H1 (cell line): ENCODE results near the gene FNDC3A. TPM values are rescaled to one million over a fixed set of nuclear protein-coding genes. Genes with fewer than 3 reads are reported as not detected.

ENCODE experiments used
- CTCF ChIA-PET: fragments of 300-600 bp; sonication (Branson Sonifier 250); formaldehyde crosslinking; loops from one replicate; lab custom pipeline; 2021; ENCODE audit not compliant: partially characterized antibody; lab: Charles Lee
- POLR2A ChIA-PET: fragments of 300-600 bp; sonication (Branson Sonifier 250); formaldehyde crosslinking; loops from one replicate; lab custom pipeline; 2021; ENCODE audit warnings: inconsistent platforms; ENCODE audit not compliant: partially characterized antibody; lab: Charles Lee
- DNase-seq, 2 experiments: peaks; one replicate each; pipeline versions ENCODE4 v3.0.0 to v3.0.0-alpha.2; 2010 to 2022; ENCODE audit warnings: low spot score in 2 of 2, low read depth in 1 of 2, mixed read lengths in 1 of 2
- FAIRE-seq: peaks from 2 replicates; lab custom pipeline; 2011; peaks lifted over from hg19 to GRCh38; lab: Jason Lieb, UNC
- H2AFZ ChIP-seq: 2 replicates; pipeline ENCODE4 v1.8.1; 2012; ENCODE audit warnings: low read length, inconsistent platforms
- H2AK5ac ChIP-seq: 2 replicates; pipeline ENCODE4 v1.6.1; 2013; ENCODE audit warnings: low read depth, low read length
- H2BK120ac ChIP-seq: replicated peaks from 2 replicates; pipeline ENCODE3; 2013; ENCODE audit warnings: low read depth, low read length, inconsistent platforms
- H2BK12ac ChIP-seq: 2 replicates; pipeline ENCODE4 v1.6.1; 2013; ENCODE audit warnings: low read depth, low read length
- H2BK15ac ChIP-seq: 2 replicates; pipeline ENCODE4 v1.6.1; 2013; ENCODE audit warnings: low read length
- H2BK20ac ChIP-seq: 2 replicates; pipeline ENCODE4 v1.6.1; 2013; ENCODE audit warnings: low read length
- H2BK5ac ChIP-seq: 2 replicates; pipeline ENCODE4 v1.6.1; 2013; ENCODE audit warnings: low read depth, low read length
- H3K14ac ChIP-seq: 2 replicates; pipeline ENCODE4 v1.6.1; 2013; ENCODE audit warnings: inconsistent platforms; ENCODE audit not compliant: insufficient read length
- H3K18ac ChIP-seq: 2 replicates; pipeline ENCODE4 v1.6.1; 2013; ENCODE audit warnings: low read length; ENCODE audit errors: extremely low read depth
- H3K23ac ChIP-seq: 2 replicates; pipeline ENCODE4 v1.6.1; 2013; ENCODE audit warnings: inconsistent platforms; ENCODE audit not compliant: insufficient read length
- H3K23me2 ChIP-seq: 2 replicates; pipeline ENCODE4 v1.6.1; 2013; ENCODE audit warnings: low read depth, low read length
- H3K27ac ChIP-seq: 2 replicates; pipeline ENCODE4 v1.6.1; 2011; ENCODE audit warnings: low read depth, low read length, inconsistent platforms
- H3K27me3 ChIP-seq, 4 experiments: replicated peaks in 1 of 4; 1 replicate in 1 of 4; 2 replicates in 3 of 4; pipeline versions ENCODE4 v1.6.1 to v1.8.1; 2011 to 2013; ENCODE audit warnings: low read length in 3 of 4, mild to moderate bottlenecking in 3 of 4, inconsistent platforms in 2 of 4, mixed read lengths in 2 of 4, moderate library complexity in 1 of 4; ENCODE audit not compliant: control insufficient read depth in 3 of 4, insufficient read depth in 3 of 4; ENCODE audit errors: extremely low read depth in 1 of 4
- H3K36me3 ChIP-seq, 4 experiments: 2 replicates each; pipeline versions ENCODE4 v1.6.1 to v1.8.1; 2011 to 2013; ENCODE audit warnings: mild to moderate bottlenecking in 4 of 4, low read length in 3 of 4, moderate library complexity in 2 of 4, control low read depth in 1 of 4, inconsistent platforms in 1 of 4; ENCODE audit not compliant: insufficient read depth in 4 of 4, control insufficient read depth in 2 of 4
- H3K4ac ChIP-seq: replicated peaks from 2 replicates; pipeline ENCODE3; 2013; ENCODE audit warnings: low read length, low read depth, mixed read lengths, inconsistent platforms; ENCODE audit not compliant: insufficient read length
- H3K4me1 ChIP-seq, 4 experiments: replicated peaks in 1 of 4; 1 replicate in 1 of 4; 2 replicates in 3 of 4; pipeline versions ENCODE4 v1.6.1 to v1.8.1; 2011 to 2013; ENCODE audit warnings: low read length in 3 of 4, inconsistent platforms in 2 of 4, mixed read lengths in 1 of 4; ENCODE audit not compliant: insufficient read depth in 4 of 4, control insufficient read depth in 3 of 4
- H3K4me2 ChIP-seq, 2 experiments: 2 replicates each; pipeline versions ENCODE4 v1.6.1 to v1.8.1; 2011 to 2013; ENCODE audit warnings: low read depth in 2 of 2, low read length in 2 of 2, control low read depth in 1 of 2, inconsistent platforms in 1 of 2, mild to moderate bottlenecking in 1 of 2; ENCODE audit not compliant: insufficient read depth in 1 of 2
- H3K4me3 ChIP-seq, 4 experiments: fragments of 200-600, 300-600 bp in 1 of 4; sonication (generic), shearing (Covaris generic), sonication (Bioruptor Twin) in 1 of 4; 2 replicates each; pipeline versions ENCODE4 v1.5.1 to v1.8.1; 2011 to 2016; ENCODE audit warnings: low read length in 4 of 4, low read depth in 3 of 4, control low read depth in 2 of 4, inconsistent platforms in 2 of 4, mild to moderate bottlenecking in 2 of 4, mixed read lengths in 1 of 4, moderate library complexity in 1 of 4; ENCODE audit not compliant: insufficient read depth in 2 of 4; ENCODE audit errors: extremely low read depth in 1 of 4
- H3K56ac ChIP-seq: replicated peaks from 2 replicates; pipeline ENCODE3; 2013; ENCODE audit warnings: low read depth, mild to moderate bottlenecking, mixed read lengths, low read length, inconsistent platforms; ENCODE audit not compliant: insufficient read length
- H3K79me1 ChIP-seq: 2 replicates; pipeline ENCODE4 v1.6.1; 2013; ENCODE audit warnings: low read depth, low read length, control low read depth
- H3K79me2 ChIP-seq, 2 experiments: 2 replicates each; pipeline versions ENCODE4 v1.6.1 to v1.8.1; 2012 to 2013; ENCODE audit warnings: low read length in 2 of 2, mild to moderate bottlenecking in 2 of 2, inconsistent platforms in 1 of 2; ENCODE audit not compliant: insufficient read depth in 2 of 2, control insufficient read depth in 1 of 2
- H3K9ac ChIP-seq, 4 experiments: replicated peaks in 1 of 4; 1 replicate in 1 of 4; 2 replicates in 3 of 4; pipeline versions ENCODE4 v1.6.1 to v1.8.1; 2011 to 2013; ENCODE audit warnings: low read depth in 3 of 4, low read length in 3 of 4, control low read depth in 2 of 4, mild to moderate bottlenecking in 2 of 4, moderate library complexity in 2 of 4, inconsistent platforms in 1 of 4; ENCODE audit errors: extremely low read depth in 1 of 4
- H3K9me3 ChIP-seq, 2 experiments: 2 replicates each; pipeline versions ENCODE4 v1.6.1 to v1.8.1; 2012 to 2013; ENCODE audit warnings: mild to moderate bottlenecking in 2 of 2, moderate library complexity in 2 of 2, control low read depth in 1 of 2, inconsistent platforms in 1 of 2, low read depth in 1 of 2, low read length in 1 of 2, mixed read lengths in 1 of 2; ENCODE audit not compliant: insufficient read depth in 2 of 2
- H4K20me1 ChIP-seq, 2 experiments: replicated peaks in 1 of 2; 2 replicates each; pipeline versions ENCODE3 to v1.8.1; 2011 to 2013; ENCODE audit warnings: inconsistent platforms in 2 of 2, low read length in 2 of 2, mild to moderate bottlenecking in 1 of 2; ENCODE audit not compliant: insufficient read depth in 2 of 2, control insufficient read depth in 1 of 2
- H4K5ac ChIP-seq: 2 replicates; pipeline ENCODE4 v1.6.1; 2013; ENCODE audit warnings: low read length, low read depth, mixed read lengths, inconsistent platforms; ENCODE audit not compliant: insufficient read length
- H4K8ac ChIP-seq: 2 replicates; pipeline ENCODE4 v1.8.0; 2013; ENCODE audit warnings: mild to moderate bottlenecking, moderate library complexity, low read length, inconsistent platforms; ENCODE audit not compliant: insufficient read depth; ENCODE audit errors: extremely low read depth
- H4K91ac ChIP-seq: replicated peaks from 2 replicates; pipeline ENCODE3; 2013; ENCODE audit warnings: low read length, mixed read lengths, inconsistent platforms; ENCODE audit not compliant: insufficient read length
- CEBPB ChIP-seq: IDR thresholded peaks from 2 replicates; pipeline ENCODE4 v1.6.1; 2012; ENCODE audit warnings: low read depth, low read length
- CHD2 ChIP-seq: IDR thresholded peaks from 2 replicates; pipeline ENCODE4 v1.6.1; 2012; ENCODE audit warnings: low read length, improper control_type of control experiment
- E2F6 ChIP-seq: IDR thresholded peaks from 2 replicates; pipeline ENCODE4 v1.6.1; 2012; ENCODE audit warnings: inconsistent platforms
- EGR1 ChIP-seq: IDR thresholded peaks from 2 replicates; pipeline ENCODE4 v1.6.1; 2011; ENCODE audit warnings: low read depth, low read length, borderline replicate concordance
- EZH2 ChIP-seq: fragments of 200-600 bp; sonication (generic); IDR thresholded peaks from 2 replicates; pipeline ENCODE4 v1.7.1; 2012; ENCODE audit warnings: low read depth, mild to moderate bottlenecking, moderate library complexity, low read length, inconsistent platforms; ENCODE audit not compliant: severe bottlenecking
- HDAC2 ChIP-seq, 2 experiments: fragments of 300-600 bp in 1 of 2; sonication (generic) in 1 of 2; IDR thresholded peaks; 2 replicates each; pipeline ENCODE4 v1.6.1; 2011 to 2012; ENCODE audit warnings: low read depth in 2 of 2, low read length in 2 of 2, mild to moderate bottlenecking in 2 of 2, moderate library complexity in 2 of 2, borderline replicate concordance in 1 of 2, inconsistent platforms in 1 of 2
- PHF8 ChIP-seq: fragments of 200-600 bp; sonication (generic); conservative IDR thresholded peaks from 2 replicates; pipeline ENCODE4 v1.7.1; 2012; ENCODE audit warnings: low read depth, mild to moderate bottlenecking, inconsistent platforms, low read length, moderate library complexity
- RFX5 ChIP-seq: IDR thresholded peaks from 2 replicates; pipeline ENCODE4 v1.6.1; 2011; ENCODE audit warnings: low read depth, low read length, improper control_type of control experiment, borderline replicate concordance
- SIX5 ChIP-seq: IDR thresholded peaks from 2 replicates; pipeline ENCODE4 v1.6.1; 2011; ENCODE audit warnings: mild to moderate bottlenecking, low read depth, low read length
- SP1 ChIP-seq: IDR thresholded peaks from 2 replicates; pipeline ENCODE4 v1.6.1; 2011; ENCODE audit warnings: low read depth, low read length
- SUZ12 ChIP-seq: fragments of 200-600 bp; sonication (generic); IDR thresholded peaks from 2 replicates; pipeline ENCODE4 v1.6.1; 2012; ENCODE audit warnings: mild to moderate bottlenecking, inconsistent platforms, low read length, moderate library complexity, mixed read lengths
- TAF1 ChIP-seq: IDR thresholded peaks from 2 replicates; pipeline ENCODE4 v1.6.1; 2011; ENCODE audit warnings: mild to moderate bottlenecking, low read depth, low read length
- TAF7 ChIP-seq: optimal IDR thresholded peaks from 2 replicates; pipeline ENCODE3; 2011; ENCODE audit warnings: low read depth, mild to moderate bottlenecking, inconsistent platforms, low read length, moderate library complexity, borderline replicate concordance
- TBP ChIP-seq: IDR thresholded peaks from 2 replicates; pipeline ENCODE4 v1.6.1; 2011; ENCODE audit warnings: low read depth, low read length, improper control_type of control experiment
- WGBS, 2 experiments: shearing (Covaris generic) in 1 of 2; methylation state at CpG; one replicate each; pipeline versions ENCODE4 v1.1.6 to v1.1.7; 2013 to 2015; ENCODE audit warnings: low lambda C conversion rate in 2 of 2, mixed read lengths in 2 of 2, inconsistent platforms in 1 of 2, low coverage in 1 of 2, missing lambda C conversion rate in 1 of 2; ENCODE audit not compliant: insufficient replicate concordance in 2 of 2, insufficient coverage in 1 of 2, insufficient read length in 1 of 2; ENCODE audit errors: extremely low coverage in 1 of 2, missing lambda C conversion rate in 1 of 2; 5-methylcytosine and 5-hydroxymethylcytosine counted together
- polyA plus RNA-seq, 7 experiments: library from polyadenylated mRNA; depleted of rRNA in 3 of 7; stranded (reverse) in 5 of 7; unstranded in 2 of 7; fragments of >200 nt in 5 of 7; fragments of 200-250 nt in 2 of 7; gene quantifications; 1 replicate in 5 of 7; 2 replicates in 1 of 7; 4 replicates in 1 of 7; pipeline versions ENCODE4 v1.2.1 to v1.2.3, GENCODE V29; 2011 to 2013; ENCODE audit warnings: missing spikeins in 2 of 7, mixed read lengths in 2 of 7
- total RNA-seq: library from RNA; stranded (reverse); fragmentation: NEBNext Ultra II Directional; extraction: Animal tissue kit (Norgen Biotek cat#: 25700); gene quantifications from 2 replicates; pipeline ENCODE4 v1.2.1, GENCODE V29; 2021

Gene FNDC3A
- total and polyA plus RNA-seq, 2 of the 8 experiments (the other 6 are each of a cell fraction or from before 2014, with no cell fraction given) = 14.6 to 26.0 TPM

- FAIRE-seq = no peak
- Histone ChIP-seq H3K4me3 (no peak overlapping the region), H2BK20ac (no peak overlapping the region), H3K79me1 (no peaks in the 10 kb centered on the region), H3K27me3 (no peaks in the 10 kb centered on the region), H3K9me3 (no peaks in the 10 kb centered on the region), H2AK5ac (no peak overlapping the region), H3K36me3 (no peaks in the 10 kb centered on the region), H3K56ac (no peak overlapping the region), H3K4ac (no peak overlapping the region), H3K27ac (no peak overlapping the region), H2BK12ac (no peak overlapping the region), H3K23me2 (no peaks in the 10 kb centered on the region), H2BK120ac (no peak overlapping the region), H3K4me1 (0 out of 7 replicates have a peak, but pooled peaks cover 0 to 2% (median 0%) of the 10 kb centered on the region in 4 experiments), H4K91ac (no peak overlapping the region), H2BK5ac (no peak overlapping the region), H2AFZ (no peak overlapping the region), H4K20me1 (no peaks in the 10 kb centered on the region), H3K14ac (no peak overlapping the region), H3K4me2 (no peak overlapping the region), H3K79me2 (no peaks in the 10 kb centered on the region), H4K8ac (no peak overlapping the region), H2BK15ac (no peak overlapping the region), H3K23ac (no peak overlapping the region), H3K9ac (no peak overlapping the region), H3K18ac (no peak overlapping the region), H4K5ac (no peak overlapping the region)
- ChIA-PET POLR2A (no interaction called here), CTCF (interaction anchor here (1.0 kb wide), 1 partner anchor 19 kb away, joined by 3 read pairs; no protein-coding TSS in a partner anchor)
- WGBS, 2 experiments = 65% methylated on average over 2 of the region's 2 CpGs; no CpG with 5 or more reads in 1 of the 2 experiments
- no peak for TF ChIP-seq EGR1
- no peak for TF ChIP-seq CEBPB
- no peak for TF ChIP-seq EZH2
- no peak for TF ChIP-seq TAF7
- TF ChIP-seq PHF8 = no peak
- TF ChIP-seq RFX5 = no peak
- TF ChIP-seq SP1 = no peak
- no peak for TF ChIP-seq E2F6
- TF ChIP-seq TBP = no peak
- TF ChIP-seq SUZ12 = no peak
- no peak for TF ChIP-seq SIX5
- TF ChIP-seq CHD2 = no peak
- TF ChIP-seq HDAC2 (IDR thresholded peaks at IDR 0.05; ENCODE audit: borderline replicate concordance in 1 of 2, low read depth in 2 of 2, low read length in 2 of 2) = no peak
- TF ChIP-seq TAF1 = no peak
- no peak for DNase-seq
Observed at GRCh38 chr13:48955536-48955935, 20.2 kb upstream of the FNDC3A start.
